ENCODE results near the gene AIP. TPM values are rescaled to one million over a fixed set of nuclear protein-coding genes. Genes with fewer than 3 reads are reported as not detected.

The AIP gene
- total RNA-seq, 1 experiment from 2014 or later, result 35.6 TPM

GRCh38 chr11:67489203-67489884 lies 6.5 kb downstream of the AIP start:
- Histone ChIP-seq H3K14ac (ENCODE audit: insufficient read depth, low read length) (no peak overlapping the region), H3K4me1 (ENCODE audit: insufficient read depth, low read length) (no peaks in the 10 kb centered on the region), H3K56ac (ENCODE audit: insufficient read length, low read depth, low read length) (no peak overlapping the region), H3K23me2 (ENCODE audit: insufficient read length, low read depth, low read length, poor library complexity, severe bottlenecking) (no peaks in the 10 kb centered on the region), H3K79me1 (ENCODE audit: insufficient read depth, low read depth, low read length, poor library complexity, severe bottlenecking) (no peaks in the 10 kb centered on the region), H3K4ac (ENCODE audit: low read depth, low read length) (no peak overlapping the region), H4K5ac (ENCODE audit: insufficient read length, low read depth, low read length) (no peak overlapping the region), H3K4me2 (ENCODE audit: insufficient read depth, insufficient read length, low read length) (no peak overlapping the region), H2BK12ac (ENCODE audit: insufficient read length, low read depth, low read length) (no peak overlapping the region), H2BK5ac (ENCODE audit: insufficient read length, low read length) (no peak overlapping the region), H3K9me3 (ENCODE audit: control insufficient read depth, low read depth, low read length) (no peaks in the 10 kb centered on the region), H3K79me2 (ENCODE audit: insufficient read depth, low read length) (no peaks in the 10 kb centered on the region), H3K27ac (ENCODE audit: insufficient read length, low read depth, low read length) (no peak overlapping the region), H3K23ac (ENCODE audit: insufficient read length, low read depth, low read length) (no peak overlapping the region), H3K18ac (ENCODE audit: insufficient read length, low read depth, low read length) (no peak overlapping the region), H3T11ph (ENCODE audit: low read length) (no peak overlapping the region), H2AFZ (ENCODE audit: low read length) (no peak overlapping the region), H2AK5ac (ENCODE audit: insufficient read length, low read length) (no peak overlapping the region), H4K91ac (ENCODE audit: insufficient read length, low read depth, low read length) (no peak overlapping the region), H2BK20ac (ENCODE audit: low read depth, low read length, poor library complexity, severe bottlenecking) (no peak overlapping the region), H3K9ac (ENCODE audit: extremely low read depth, insufficient read length, low read length) (no peak overlapping the region), H4K8ac (replicated peaks; ENCODE audit: insufficient read length, low read depth, low read length) (no peak overlapping the region), H3K27me3 (ENCODE audit: insufficient read depth, low read length) (no peaks in the 10 kb centered on the region), H2BK15ac (ENCODE audit: low read depth, low read length) (no peak overlapping the region), H4K20me1 (ENCODE audit: control insufficient read depth, insufficient read depth, insufficient read length) (no peaks in the 10 kb centered on the region), H2BK120ac (ENCODE audit: low read depth, low read length, poor library complexity, severe bottlenecking) (no peak overlapping the region)
- peak overlapping the region in 1 of 3 experiments; percentile 16; a peak in 1 of 7 replicates for H3K27ac Mint-ChIP-seq
- peaks cover 8 to 32% (median 20%) of the 10 kb centered on the region in 3 experiments; a peak in 6 of 7 replicates for H3K36me3 Mint-ChIP-seq (ENCODE audit: insufficient read depth in 1 of 3, low read depth in 3 of 3)
- DNase-seq, result no peak
- H3K9me3 Mint-ChIP-seq, result no peaks in the 10 kb centered on the region
- no peak for TF ChIP-seq CTCF (conservative IDR thresholded peaks at IDR 0.05)
- H3K27me3 Mint-ChIP-seq (ENCODE audit: low read depth), result peaks cover 3% of the 10 kb centered on the region
- no CpG with 5 or more reads among the region's 25 CpGs for whole genome bisulfite sequencing (ENCODE audit: extremely low coverage, insufficient read length, low lambda C conversion rate)
- H3K4me1 Mint-ChIP-seq, result peaks cover 10 to 11% of the 10 kb centered on the region in 2 experiments
- no peak overlapping the region; a peak in 1 of 5 replicates for H3K4me3 Mint-ChIP-seq

All from H9 (cell line).